Panc1 (cell line): ENCODE data around the gene PLXNA2.

ENCODE experiments used
- POLR2AphosphoS5 ChIP-seq: IDR thresholded peaks from 2 replicates; pipeline ENCODE4 v1.6.1; 2012; ENCODE audit warnings: mild to moderate bottlenecking, low read depth, low read length, moderate library complexity
- SIN3A ChIP-seq: IDR thresholded peaks from 2 replicates; pipeline ENCODE4 v1.6.1; 2012; ENCODE audit warnings: low read depth, mild to moderate bottlenecking, low read length, moderate library complexity, borderline replicate concordance; ENCODE audit not compliant: insufficient read depth
- TCF7L2 ChIP-seq: IDR thresholded peaks from 2 replicates; pipeline ENCODE4 v1.6.1; 2011; ENCODE audit warnings: mild to moderate bottlenecking, low read depth, low read length, inconsistent platforms
- TF ChIP-seq, protein P1 (sequence below): fragments of 450-650 bp; IDR thresholded peaks from 2 replicates; pipeline ENCODE4 v1.5.1; 2017; ENCODE audit warnings: mild to moderate bottlenecking

DNA sequence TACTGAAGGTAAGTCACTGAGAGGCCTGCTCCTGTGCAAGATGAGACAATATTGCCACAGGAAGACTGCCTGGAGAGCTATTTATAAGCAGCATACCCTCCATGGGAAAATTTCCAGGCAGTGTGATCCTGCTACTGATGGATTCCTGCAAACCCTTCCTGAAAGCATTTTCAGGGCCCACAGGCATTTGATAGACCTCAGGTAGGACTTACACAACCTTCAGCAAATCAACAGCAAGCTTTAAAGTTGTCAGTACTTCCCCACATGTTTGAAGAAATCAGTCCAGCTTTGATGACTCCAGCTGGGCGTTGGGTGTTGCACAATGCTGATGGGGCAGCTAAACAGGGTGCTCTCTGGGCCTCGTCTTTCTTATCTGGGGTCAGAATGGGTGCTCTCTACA lies 108.8 kb downstream of the PLXNA2 start:
- TF ChIP-seq POLR2AphosphoS5 = no peak
- TF ChIP-seq, protein P1, sequence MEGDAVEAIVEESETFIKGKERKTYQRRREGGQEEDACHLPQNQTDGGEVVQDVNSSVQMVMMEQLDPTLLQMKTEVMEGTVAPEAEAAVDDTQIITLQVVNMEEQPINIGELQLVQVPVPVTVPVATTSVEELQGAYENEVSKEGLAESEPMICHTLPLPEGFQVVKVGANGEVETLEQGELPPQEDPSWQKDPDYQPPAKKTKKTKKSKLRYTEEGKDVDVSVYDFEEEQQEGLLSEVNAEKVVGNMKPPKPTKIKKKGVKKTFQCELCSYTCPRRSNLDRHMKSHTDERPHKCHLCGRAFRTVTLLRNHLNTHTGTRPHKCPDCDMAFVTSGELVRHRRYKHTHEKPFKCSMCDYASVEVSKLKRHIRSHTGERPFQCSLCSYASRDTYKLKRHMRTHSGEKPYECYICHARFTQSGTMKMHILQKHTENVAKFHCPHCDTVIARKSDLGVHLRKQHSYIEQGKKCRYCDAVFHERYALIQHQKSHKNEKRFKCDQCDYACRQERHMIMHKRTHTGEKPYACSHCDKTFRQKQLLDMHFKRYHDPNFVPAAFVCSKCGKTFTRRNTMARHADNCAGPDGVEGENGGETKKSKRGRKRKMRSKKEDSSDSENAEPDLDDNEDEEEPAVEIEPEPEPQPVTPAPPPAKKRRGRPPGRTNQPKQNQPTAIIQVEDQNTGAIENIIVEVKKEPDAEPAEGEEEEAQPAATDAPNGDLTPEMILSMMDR = no peak
- TF ChIP-seq SIN3A = no peak
- no peak for TF ChIP-seq TCF7L2
